ENCODE results near the gene FAM200A.

- TF ChIP-seq, protein P1, sequence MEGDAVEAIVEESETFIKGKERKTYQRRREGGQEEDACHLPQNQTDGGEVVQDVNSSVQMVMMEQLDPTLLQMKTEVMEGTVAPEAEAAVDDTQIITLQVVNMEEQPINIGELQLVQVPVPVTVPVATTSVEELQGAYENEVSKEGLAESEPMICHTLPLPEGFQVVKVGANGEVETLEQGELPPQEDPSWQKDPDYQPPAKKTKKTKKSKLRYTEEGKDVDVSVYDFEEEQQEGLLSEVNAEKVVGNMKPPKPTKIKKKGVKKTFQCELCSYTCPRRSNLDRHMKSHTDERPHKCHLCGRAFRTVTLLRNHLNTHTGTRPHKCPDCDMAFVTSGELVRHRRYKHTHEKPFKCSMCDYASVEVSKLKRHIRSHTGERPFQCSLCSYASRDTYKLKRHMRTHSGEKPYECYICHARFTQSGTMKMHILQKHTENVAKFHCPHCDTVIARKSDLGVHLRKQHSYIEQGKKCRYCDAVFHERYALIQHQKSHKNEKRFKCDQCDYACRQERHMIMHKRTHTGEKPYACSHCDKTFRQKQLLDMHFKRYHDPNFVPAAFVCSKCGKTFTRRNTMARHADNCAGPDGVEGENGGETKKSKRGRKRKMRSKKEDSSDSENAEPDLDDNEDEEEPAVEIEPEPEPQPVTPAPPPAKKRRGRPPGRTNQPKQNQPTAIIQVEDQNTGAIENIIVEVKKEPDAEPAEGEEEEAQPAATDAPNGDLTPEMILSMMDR (conservative IDR thresholded peaks at IDR 0.05; ENCODE audit: low read length), result no peak
- no peak for TF ChIP-seq EZH2phosphoT487 (IDR thresholded peaks at IDR 0.05; ENCODE audit: borderline replicate concordance)
Observed at GRCh38 chr7:99499371-99499720, 52.6 kb downstream of the FAM200A start.
